Measurements from ENCODE around the gene EIF1B.

- TF ChIP-seq, protein P1, sequence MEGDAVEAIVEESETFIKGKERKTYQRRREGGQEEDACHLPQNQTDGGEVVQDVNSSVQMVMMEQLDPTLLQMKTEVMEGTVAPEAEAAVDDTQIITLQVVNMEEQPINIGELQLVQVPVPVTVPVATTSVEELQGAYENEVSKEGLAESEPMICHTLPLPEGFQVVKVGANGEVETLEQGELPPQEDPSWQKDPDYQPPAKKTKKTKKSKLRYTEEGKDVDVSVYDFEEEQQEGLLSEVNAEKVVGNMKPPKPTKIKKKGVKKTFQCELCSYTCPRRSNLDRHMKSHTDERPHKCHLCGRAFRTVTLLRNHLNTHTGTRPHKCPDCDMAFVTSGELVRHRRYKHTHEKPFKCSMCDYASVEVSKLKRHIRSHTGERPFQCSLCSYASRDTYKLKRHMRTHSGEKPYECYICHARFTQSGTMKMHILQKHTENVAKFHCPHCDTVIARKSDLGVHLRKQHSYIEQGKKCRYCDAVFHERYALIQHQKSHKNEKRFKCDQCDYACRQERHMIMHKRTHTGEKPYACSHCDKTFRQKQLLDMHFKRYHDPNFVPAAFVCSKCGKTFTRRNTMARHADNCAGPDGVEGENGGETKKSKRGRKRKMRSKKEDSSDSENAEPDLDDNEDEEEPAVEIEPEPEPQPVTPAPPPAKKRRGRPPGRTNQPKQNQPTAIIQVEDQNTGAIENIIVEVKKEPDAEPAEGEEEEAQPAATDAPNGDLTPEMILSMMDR (IDR thresholded peaks at IDR 0.05) = no peak
- no peak for TF ChIP-seq POLR2A (IDR thresholded peaks at IDR 0.05)
Measured at GRCh38 chr3:40291471-40291870, 18.0 kb upstream of the EIF1B start.
